Activated CD4-positive, alpha-beta T cell treated with anti-CD3 and anti-CD28 coated beads for 1 hour (primary cell): ENCODE results near the gene PPFIBP1.

Experiments
- DNase-seq: peaks from one replicate; pipeline ENCODE4 v3.0.0-alpha.2; 2020

Gene PPFIBP1

DNA sequence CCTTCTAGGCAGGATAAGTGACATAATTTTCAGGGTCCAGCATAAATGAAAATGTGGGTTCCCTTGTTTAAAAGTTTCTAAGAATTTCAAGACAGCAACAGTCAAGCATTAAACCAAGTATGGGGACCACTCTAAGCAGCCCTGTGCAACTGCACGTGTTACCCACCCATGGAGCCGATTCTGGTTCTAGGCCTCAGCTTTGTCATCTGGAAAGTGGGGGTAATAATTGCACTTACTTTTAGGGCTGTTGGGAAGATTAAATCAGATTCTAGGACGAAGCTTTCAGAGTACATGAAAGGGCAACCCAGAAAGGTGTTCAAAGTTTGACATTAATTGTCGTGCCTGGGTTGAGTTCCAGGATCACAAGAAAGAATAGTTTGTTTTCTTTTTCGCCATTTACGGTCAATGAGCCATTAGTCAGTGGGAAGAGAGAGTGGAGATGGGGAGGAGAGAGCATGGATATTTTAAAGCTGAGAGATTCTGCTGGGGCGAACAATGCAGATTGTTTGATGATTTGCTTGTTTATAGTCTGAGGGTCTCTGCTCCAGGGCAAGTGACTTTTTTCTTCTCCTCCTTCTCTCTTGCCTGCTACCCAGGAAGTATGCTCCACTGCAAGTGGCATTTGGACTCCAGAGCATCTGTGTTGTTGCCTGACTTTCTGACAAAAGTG, 10.7 kb upstream of the PPFIBP1 start:
- DNase-seq, result no peak

DNA sequence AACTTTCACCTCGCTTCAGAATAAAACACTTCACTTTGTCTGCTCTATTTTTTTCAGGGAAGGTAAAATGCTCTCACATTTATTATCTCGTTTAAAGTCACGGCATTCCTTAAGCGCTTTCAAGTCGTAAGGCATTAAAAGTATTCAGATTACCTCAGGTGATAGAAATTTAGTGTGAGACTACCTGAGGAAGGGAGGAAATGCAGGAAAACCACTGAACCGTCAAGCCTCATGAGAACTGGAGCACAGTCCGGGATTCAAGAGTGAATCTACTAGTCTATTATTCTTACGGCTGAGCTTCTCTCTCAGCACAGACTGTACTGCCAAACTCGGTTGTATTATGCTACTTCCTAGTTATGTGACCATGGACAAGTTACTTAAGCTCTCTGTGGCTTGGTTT, 8.3 kb upstream of the PPFIBP1 start:
- no peak for DNase-seq

DNA sequence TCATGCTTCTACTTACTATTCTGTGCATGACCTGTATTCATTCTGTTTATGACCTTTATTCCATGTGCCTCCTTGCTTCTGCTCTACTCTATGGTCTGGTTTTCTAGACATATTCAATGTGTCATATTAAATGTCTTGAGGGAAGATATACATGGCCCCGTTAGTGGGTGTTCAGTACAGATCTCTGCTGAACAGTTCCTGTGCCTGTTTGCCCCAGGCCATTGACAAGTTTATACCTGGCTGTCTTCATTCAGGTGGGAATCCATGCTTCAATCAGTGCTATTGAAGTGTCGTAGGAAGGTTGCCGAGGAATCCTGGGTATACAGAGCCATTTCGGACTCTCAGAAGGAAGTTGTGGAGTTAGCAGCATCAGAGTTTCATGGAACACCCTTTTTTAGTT, 7.4 kb upstream of the PPFIBP1 start:
- DNase-seq, result no peak

DNA sequence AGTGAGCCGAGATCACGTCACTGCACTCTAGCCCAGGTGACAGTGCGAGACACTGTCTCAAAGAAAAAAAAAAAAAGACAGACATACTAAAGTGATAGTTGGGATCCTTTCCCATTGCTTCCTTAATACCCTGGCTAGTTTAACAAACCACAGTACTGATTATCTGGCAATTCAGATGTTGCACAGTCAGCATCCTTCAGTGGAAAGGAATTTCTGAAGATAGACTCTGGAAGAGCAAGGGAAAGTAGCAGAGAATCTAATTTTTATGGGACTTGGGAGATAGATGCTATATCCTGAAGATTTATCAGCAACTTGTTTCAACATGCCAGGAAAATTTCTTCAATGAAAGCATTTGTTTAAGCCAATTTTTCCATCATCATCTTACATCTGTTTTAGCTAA, 6.5 kb upstream of the PPFIBP1 start:
- no peak for DNase-seq

DNA sequence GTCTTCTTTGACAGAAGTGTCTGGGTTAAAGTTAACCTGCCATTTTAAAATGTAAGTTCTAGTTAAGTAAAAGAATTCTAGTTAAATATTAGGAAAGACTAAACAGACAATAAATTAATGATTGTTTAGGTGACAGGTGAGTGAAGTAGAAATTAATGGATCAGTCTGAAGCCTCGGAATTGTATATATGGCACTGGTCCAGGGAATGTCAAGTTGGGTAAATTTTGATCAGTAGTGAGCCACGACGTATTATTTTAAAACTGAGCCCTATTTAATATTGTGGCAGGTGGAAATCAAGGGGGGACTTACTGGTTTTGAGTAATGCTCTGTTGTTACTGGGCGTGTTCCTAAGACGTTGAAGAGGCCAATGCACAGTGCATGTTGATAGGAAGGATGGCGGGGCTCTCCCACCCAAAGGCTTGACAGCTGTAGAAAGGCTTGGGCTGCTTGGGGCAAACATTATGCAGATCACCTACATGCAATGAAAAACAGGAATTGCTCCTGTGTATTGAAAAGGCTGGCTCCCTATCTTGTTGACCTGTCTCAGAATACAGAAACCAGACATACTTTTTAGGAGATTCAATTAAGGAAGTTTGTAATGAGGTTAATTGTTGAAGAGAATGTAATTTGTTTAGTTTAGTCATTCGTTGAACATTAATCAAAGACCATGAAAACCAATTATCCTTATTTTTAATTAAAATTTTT, 5.9 kb upstream of the PPFIBP1 start:
- no peak for DNase-seq

DNA sequence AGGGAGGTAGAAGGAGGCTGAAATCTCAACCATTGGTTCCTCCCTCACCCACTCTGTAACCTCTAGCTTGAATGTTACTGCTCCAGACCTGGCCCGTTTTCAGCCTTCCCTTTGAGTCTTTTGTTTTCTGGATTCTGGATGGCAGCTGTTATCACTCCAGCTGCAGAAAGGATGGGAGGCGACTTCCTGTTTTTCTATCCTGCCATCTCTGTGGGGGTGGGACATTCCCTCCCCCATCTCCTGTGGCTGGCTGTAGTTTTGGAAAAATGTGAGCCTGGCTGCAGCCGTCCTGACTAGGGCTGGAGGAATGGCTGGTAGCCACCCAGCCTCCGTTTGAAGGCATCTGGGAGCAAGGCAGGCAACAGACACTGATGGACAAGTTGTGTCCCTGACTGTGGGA, 2.9 kb upstream of the PPFIBP1 start:
- no peak for DNase-seq

DNA sequence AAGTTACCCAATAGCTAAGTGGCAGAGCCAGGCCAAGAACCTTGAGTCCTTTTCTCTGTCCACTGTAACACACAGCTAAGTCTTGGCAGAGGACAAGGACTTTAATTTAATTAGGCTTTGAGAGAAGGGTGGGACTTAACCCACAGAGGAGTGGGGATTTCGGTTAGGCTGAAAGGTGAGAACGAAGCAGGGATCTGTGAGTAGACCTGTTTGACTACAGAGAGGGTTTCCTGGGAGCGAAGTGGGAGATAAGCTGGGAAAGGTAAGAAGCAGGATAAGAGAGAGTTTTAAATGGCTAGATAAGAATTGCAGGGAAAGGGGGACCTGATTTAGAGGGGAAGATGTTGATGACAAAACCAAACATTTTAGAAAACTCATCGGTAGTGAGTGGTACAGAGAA, 2.0 kb upstream of the PPFIBP1 start:
- no peak for DNase-seq

DNA sequence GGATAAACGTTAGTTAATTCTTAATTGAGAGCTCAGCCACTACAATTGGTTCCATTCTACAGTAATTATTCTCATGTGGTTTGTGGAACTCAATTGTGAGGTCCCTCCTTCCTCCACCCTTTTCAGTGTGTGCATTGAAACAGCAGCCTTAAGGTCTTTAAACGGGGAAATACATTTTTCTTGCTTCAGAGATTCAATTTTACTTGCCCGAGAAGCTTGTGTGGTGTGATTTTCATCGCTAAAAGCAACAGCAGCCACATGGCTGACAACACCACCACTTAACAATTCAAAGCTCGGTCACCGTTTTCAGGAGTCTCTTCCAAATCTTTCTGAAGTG, 733 bp upstream of the PPFIBP1 start:
- DNase-seq, result no peak

DNA sequence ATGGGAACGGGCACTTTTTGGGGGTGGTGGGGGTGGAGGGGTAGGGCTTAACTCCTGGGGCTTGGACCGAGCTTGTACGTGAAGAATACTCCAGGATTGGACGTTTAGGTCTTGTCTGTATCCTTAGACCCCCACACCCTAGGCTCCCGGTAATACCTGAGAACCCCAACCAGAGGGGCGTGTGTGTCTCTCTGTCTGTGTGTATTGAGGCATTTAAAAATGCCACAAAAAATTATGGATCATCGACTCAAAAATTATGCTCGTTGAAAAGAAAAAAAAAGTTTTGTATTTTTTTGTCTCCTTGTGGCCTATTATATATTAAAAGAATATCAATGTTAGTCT, 459 bp downstream of the PPFIBP1 start:
- no peak for DNase-seq

DNA sequence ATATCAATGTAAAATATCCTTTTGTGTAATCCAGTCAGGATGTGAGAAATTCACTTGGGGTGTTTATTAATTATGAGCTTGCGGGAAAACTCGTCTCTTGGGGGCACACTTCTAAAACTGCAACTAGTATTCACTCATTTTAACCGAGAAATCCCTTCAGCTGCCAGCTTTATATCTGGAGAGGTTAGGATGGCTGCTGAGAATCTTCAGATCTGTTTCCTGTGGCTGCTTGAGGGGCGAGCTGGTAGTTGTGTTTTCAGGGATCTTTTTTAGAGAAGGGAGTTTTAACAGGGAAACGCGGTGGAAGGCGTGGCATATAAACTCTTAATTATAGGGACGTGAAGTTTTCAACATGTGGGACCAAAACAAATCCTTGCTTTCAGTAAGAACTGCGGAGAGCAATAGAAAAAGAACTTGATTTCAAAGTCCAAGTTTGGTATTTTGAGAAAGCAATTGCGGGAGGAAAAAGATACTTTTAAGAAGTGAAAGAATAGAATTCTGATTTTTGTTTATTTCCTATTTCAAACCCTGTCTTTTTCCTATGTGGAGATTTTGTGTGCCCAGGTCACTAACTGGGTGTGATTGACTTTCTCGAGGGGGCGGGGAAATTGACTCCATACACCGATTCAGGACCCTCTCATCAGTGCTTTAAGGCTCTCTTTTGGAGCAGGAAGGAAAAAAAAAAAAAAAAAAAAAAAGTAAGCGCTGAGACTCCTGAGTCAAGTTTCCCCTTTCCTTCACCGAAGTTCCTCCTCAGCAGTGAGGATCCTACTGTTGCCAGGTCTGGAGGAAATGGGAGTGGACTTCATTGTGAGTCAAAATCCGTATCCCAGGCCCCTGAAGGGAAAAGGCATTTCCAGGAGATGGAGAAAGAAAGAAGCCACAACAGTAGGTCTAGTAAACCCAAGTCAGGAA, 1.1 kb downstream of the PPFIBP1 start:
- DNase-seq, result no peak

DNA sequence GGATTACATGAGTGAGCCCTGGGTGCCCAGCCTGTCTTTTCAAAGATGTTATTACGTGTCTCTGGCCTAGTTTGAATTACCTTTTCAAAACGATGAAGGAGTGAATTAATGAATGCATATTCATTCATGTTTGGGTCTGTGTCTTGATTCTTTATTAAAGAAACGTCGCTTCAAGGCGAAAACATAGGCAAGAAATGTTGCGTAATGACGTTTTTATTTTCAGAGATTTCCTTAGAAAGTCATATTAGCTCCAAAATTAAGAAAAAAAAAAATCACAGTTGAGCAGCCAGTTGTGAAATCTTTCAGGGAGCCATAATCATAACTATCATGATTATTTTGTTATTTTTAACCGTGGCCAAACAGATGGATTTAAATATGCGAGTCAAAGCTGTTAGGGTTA, 3.5 kb downstream of the PPFIBP1 start:
- DNase-seq, result no peak

DNA sequence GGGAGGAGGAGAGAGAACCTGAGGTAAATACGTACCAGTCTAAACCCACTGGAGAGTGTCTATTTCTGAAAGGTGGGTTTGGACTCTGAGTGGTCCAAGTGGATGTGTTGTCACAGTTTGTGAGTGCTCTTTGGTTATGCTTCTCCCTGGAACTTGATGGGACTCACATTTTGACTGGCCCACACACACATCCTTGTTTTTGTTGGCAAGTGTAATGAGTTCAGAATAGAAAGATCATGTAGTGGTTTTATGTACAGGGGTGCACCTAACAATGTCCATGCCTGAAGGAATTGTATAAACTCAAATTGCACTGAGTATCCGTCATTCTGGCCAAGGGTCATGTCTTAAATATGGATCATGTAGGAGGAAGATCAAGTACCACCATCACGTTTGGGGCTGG, 4.8 kb downstream of the PPFIBP1 start:
- DNase-seq, result no peak

DNA sequence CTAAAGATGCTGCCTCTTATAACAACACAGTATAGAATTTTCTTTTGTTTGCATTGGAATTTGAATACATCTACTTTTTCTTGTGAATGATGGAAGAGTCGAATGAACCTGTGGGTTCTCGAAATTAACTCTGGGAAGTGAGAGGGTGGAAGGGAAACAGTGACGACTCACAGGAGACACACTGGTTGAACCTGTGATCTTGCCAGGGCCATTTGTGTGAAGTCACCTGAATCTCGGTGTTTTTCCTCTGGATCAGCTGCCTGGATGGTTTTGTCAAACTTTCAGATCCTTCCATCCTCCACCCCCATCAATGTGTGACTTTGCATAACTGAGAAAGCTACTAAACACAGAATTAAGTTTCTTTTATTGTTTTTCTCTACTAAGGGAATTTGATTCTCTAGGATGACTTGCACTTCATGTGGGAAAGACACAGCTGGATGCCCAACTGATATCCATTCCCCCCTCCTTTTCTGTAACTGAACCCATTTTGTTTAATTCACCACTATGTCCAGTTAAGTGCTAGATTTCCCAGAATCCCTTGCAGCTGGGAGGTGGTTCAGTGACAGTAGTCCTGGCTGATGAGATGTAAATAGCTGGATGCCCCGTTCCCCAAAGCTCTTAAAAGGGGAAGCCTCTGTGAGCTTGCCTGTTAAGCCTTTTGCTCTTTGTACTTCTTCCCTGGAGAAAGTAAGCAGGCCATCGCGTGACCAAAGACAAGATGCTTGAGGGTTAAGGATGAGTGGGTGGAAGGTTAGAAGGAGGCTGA, 6.3 kb downstream of the PPFIBP1 start:
- no peak for DNase-seq

DNA sequence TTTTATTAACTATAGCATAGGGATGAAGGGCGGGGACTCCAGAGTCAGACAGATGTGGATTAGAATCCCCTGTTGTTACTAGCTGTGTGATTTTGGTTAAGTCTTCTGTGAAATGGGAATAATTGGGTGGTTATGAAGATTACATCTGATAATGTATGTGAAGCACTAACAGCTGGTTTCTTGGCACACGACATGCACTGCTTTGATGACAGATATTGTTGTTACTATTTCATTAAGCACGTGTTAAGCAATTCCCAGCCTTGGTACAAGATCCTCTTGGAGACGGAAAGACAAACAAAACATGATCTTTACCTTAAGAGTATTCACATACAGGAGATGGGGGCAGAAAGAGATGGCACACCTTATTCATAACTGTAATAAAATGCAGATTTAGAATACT, 7.9 kb downstream of the PPFIBP1 start:
- no peak for DNase-seq

DNA sequence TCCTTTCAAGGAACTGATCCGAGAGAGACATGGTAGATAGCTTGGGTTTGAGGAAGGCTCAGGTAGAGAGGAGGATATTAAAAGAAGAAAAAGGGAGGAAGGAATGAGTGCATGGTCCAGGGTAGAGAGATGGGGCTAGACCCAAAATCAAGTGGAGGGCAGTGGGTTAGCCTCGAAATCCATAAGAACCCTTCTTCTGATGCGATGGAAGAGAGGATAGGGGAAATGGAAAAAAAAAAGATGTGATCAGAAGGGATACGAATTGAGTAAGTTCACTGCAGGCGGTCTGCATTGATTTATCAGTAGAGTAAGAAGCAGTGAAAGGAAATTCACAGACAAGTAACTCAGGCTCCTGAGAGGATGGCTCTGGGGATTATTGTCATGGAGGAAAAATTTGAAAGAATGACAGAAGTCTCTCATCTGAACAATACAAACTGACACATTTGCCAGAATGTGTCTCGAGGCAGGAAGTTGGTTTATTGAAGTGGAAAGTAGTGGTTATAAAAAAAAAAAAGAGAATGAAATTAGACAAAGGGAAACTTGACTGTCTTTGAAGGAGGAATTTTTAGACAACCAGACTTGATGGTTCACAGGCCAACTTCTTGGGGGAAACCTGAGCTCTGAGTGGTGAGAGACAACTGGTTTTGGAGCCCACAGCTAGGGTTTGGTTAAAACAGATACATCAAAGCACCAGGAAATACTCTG, 10.2 kb downstream of the PPFIBP1 start:
- DNase-seq, result no peak

DNA sequence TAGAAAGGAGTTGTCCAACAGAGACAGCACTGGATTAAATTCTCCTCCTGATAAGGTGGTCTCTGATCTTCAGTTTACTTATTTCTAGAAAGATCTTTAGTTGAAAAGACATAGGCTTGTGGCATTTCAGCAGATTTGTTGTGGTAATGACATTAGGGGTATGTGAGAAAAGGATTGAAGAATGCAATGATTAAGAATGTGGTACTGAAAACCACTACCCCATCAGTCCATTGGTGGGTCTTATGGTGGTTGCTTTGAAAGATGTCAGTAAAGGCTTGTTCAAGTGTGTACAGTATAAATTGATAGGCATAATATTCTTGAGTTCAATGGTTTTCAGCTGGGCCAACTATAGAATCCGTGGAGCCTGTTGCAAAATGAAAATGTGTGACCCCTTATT, 10.8 kb downstream of the PPFIBP1 start:
- DNase-seq, result no peak

DNA sequence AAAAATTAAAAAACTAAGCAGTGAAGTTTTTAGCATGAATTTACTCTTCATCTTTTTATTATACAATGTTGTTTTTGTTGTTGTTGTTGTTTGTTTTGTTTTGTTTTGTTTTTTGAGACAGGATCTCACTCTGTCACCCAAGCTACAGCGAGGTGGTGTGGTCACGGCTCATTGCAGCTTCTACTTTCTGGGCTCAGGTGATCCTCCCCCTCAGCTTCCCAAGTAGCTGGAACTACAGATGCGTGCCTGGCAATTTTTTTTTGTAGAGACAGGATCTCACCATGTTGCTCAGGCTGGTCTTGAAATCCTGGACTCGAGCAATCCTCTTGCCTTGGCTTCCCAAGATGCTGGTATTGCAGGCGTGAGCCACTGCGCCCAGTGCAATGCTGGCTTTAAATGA, 11.3 kb downstream of the PPFIBP1 start:
- DNase-seq, result no peak

DNA sequence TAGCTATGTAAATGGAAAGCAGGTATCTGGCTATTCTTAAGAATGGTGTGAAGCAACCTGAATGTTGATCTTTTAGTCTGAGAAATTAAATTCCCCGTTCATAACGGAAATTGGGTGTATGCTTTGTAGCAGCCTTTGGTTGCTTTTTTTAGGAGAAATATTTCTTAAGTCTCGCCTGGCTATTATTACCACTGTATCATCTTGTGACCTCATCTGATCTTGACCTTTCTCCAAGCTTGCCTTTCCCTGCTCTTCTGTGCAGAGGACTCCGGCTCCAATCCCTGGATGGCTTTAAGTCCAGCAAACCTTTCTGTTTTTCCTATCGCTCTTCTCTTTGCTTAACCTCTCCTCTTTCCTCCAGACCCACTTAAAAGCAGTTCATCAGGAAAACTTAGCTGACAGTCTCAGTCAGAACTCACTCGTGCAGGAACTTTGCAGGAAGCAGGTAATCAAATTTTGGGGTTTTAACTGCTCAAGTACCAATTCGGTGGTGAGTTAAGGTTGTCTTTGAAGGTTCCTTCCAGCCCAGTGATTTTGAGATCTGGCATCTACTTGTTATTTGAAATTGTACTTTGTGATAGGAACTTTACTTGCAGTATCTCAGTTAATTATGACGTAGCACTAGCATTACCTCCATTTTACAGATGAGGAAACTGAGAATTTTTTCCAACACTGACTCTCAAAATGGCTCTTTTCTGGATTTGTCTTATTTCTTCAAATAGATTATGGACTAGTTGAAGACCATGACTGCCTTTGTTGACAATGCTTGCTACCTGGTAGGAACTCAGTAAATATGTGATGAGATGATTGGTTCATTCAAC, 14.1 kb downstream of the PPFIBP1 start:
- DNase-seq, result no peak

DNA sequence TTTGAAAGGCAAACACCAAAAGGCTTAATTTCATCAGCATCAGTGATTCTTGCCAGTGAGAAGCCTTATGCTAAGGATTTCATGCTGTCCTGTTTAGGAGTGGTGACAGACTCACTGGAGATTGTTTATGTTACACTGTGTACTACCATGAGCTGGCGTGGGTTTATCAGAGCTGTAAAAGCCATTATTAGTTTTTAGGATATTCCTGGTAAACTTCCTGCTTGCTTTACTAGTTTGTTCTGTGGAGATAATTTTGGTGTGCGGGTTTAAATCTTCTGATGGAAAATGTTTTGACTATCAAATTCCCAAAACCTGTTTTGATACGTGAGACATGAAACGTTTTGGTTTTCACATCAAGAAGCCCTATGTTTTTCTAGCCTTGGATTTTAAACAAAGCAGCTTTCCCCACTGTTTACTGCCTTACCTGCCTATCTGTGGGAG, 15.2 kb downstream of the PPFIBP1 start:
- no peak for DNase-seq

DNA sequence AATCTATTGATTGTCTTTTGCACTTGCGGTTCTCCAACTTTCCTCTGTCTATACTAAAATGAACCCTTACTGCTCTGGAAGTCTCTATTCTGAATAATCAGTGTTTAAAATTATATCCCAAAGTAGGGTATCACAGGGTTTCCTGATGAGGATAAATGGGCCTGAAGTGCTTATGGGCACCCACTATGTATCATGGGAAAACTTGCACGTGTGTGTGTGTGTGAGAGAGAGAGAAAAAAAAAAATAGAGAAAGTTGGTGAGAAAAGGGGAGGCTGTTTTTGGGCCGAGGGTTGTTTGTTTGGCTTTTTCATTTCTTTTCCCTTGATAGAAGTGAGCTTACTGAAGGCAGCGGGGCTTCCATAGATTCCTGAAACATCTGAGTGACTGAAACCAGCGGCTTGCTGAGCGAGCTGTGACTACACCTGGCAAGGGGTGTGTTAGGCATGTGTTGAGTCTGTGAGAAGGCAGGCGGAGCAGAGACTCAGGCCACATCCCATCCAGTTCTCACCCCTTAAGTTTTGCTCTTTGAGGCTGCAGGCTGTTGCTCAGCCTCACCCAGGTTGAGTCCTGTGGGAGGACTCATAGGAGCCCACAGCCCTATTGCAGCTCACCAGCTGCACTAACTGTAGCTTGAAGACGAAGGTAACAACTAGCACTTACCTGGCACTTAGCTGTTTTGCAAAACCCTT, 17.2 kb downstream of the PPFIBP1 start:
- no peak for DNase-seq

DNA sequence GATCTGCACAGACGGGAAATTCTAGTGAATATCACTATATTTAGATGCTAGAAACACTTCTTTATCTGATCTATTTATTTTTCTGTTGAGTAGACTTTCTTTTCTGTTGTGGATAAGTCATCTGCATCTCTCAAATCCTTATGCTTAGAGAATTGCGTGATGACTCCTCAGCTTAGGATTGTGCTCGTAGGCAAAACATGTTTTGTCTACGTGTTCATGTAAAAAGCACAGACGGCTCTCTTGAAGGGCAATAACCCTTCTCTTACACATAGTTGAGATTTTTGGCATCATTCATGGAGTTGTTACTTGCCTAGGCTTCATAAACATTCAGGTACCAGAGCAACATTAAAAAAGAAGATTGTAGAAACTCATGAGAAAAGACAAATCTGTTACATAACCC, 18.6 kb downstream of the PPFIBP1 start:
- no peak for DNase-seq
